HG03521 (cell line): Measurements from ENCODE around the gene SLC6A12.
"Not testable (repeated sequence)": the region's sequence is repeated elsewhere in the genome, so short reads cannot be mapped to it uniquely, and the experiment has no call there.

Source experiments
- ATAC-seq: cut with Tn5 transposase; IDR thresholded peaks from one replicate; pipeline ENCODE4 v1.9.1; 2021; ENCODE audit warnings: mild to moderate bottlenecking, moderate library complexity; ENCODE audit not compliant: unreplicated experiment

Gene SLC6A12

GRCh38 chr12:218728-219590, 5.0 kb upstream of the SLC6A12 start:
- ATAC-seq = no peak

- ATAC-seq = no peak
Measured at GRCh38 chr12:218221-218620, 4.3 kb upstream of the SLC6A12 start.

- not testable (repeated sequence) for ATAC-seq
Measured at GRCh38 chr12:217029-217428, 3.1 kb upstream of the SLC6A12 start.

GRCh38 chr12:215116-215515, 1.2 kb upstream of the SLC6A12 start:
- no peak for ATAC-seq

GRCh38 chr12:213527-213932, 427 bp downstream of the SLC6A12 start:
- no peak for ATAC-seq

GRCh38 chr12:212715-213526, 1.0 kb downstream of the SLC6A12 start:
- no peak for ATAC-seq

- no peak for ATAC-seq
Measured at GRCh38 chr12:212415-212714, 1.6 kb downstream of the SLC6A12 start.

- no peak for ATAC-seq
Measured at GRCh38 chr12:211639-212414, 2.1 kb downstream of the SLC6A12 start.

- ATAC-seq = no peak
Measured at GRCh38 chr12:211142-211465, 2.9 kb downstream of the SLC6A12 start.

- no peak for ATAC-seq
Measured at GRCh38 chr12:210277-211141, 3.4 kb downstream of the SLC6A12 start.

GRCh38 chr12:209851-210250, 4.1 kb downstream of the SLC6A12 start:
- ATAC-seq = no peak

- ATAC-seq = no peak
Measured at GRCh38 chr12:209246-209645, 4.7 kb downstream of the SLC6A12 start.

- no peak for ATAC-seq
Measured at GRCh38 chr12:208813-209212, 5.1 kb downstream of the SLC6A12 start.

- ATAC-seq = no peak
Measured at GRCh38 chr12:207804-208203, 6.2 kb downstream of the SLC6A12 start.

GRCh38 chr12:206746-207440, 7.1 kb downstream of the SLC6A12 start:
- ATAC-seq = no peak

- no peak for ATAC-seq
Measured at GRCh38 chr12:205026-205425, 8.9 kb downstream of the SLC6A12 start.

GRCh38 chr12:204261-204678, 9.7 kb downstream of the SLC6A12 start:
- no peak for ATAC-seq

- no peak for ATAC-seq
Measured at GRCh38 chr12:203462-204260, 10.3 kb downstream of the SLC6A12 start.

- ATAC-seq = no peak
Measured at GRCh38 chr12:203074-203461, 10.9 kb downstream of the SLC6A12 start.
